BJ (cell line): ENCODE measurements around the gene RGS10. TPM values are rescaled to one million over a fixed set of nuclear protein-coding genes. Genes with fewer than 3 reads are reported as not detected.

ENCODE experiments used
- CTCF ChIA-PET: fragments of 350-600 bp; formaldehyde crosslinking; extraction: SDS; loops from one replicate; lab custom pipeline; 2021; ENCODE audit warnings: antibody characterized with exemption, inconsistent platforms; lab: Yijun Ruan, JAX
- POLR2A ChIA-PET: fragments of 300-600 bp; sonication (Branson Sonifier 250); formaldehyde crosslinking; extraction: SDS; loops from one replicate; lab custom pipeline; 2021; ENCODE audit warnings: antibody characterized with exemption; lab: Charles Lee
- DNase-seq: peaks from one replicate; pipeline ENCODE4 v3.0.0-alpha.2; 2011; ENCODE audit warnings: low read depth
- H3K27me3 ChIP-seq: 2 replicates; pipeline ENCODE4 v1.6.0; 2011; ENCODE audit warnings: low read length; ENCODE audit not compliant: control insufficient read depth, insufficient read depth
- H3K36me3 ChIP-seq: 2 replicates; pipeline ENCODE4 v1.5.1; 2011; ENCODE audit warnings: low read length; ENCODE audit not compliant: control insufficient read depth, insufficient read depth
- H3K4me3 ChIP-seq: 2 replicates; pipeline ENCODE4 v1.5.1; 2011; ENCODE audit warnings: low read depth, mild to moderate bottlenecking, control low read depth, low read length
- polyA plus RNA-seq: library from polyadenylated mRNA; depleted of rRNA; stranded (reverse); fragments of >200 nt; gene quantifications from 2 replicates; pipeline ENCODE4 v1.2.3, GENCODE V29; 2011
- TF ChIP-seq, protein P1 (sequence below): IDR thresholded peaks from 2 replicates; pipeline ENCODE4 v1.5.1; 2011; ENCODE audit warnings: low read depth, mild to moderate bottlenecking, control low read depth, inconsistent platforms, low read length, moderate library complexity; ENCODE audit not compliant: insufficient read depth

RGS10 gene
- polyA plus RNA-seq, 1 experiment, result 34.5 TPM

DNA sequence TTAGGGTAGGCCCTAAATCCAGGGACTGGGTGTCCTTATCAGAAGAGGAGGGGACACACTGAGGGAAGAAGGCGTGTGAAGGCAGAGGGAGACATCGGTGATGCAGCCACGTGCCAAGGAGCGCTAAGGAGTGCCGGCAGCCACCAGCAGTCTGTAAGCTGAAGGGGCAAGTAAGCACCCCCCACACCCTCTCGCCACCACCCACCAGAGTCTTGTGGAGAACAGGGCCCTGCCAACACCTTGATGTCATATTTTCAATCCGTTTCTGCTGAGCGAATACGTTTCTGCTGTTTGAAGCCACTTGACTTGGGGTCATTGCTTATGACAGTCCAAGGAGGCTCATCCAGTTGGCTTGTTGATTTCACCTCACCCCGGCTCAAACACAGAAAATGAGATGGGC, 37.9 kb downstream of the RGS10 start:
- ChIA-PET CTCF (no interaction called here), POLR2A (no interaction called here)
- TF ChIP-seq, protein P1, sequence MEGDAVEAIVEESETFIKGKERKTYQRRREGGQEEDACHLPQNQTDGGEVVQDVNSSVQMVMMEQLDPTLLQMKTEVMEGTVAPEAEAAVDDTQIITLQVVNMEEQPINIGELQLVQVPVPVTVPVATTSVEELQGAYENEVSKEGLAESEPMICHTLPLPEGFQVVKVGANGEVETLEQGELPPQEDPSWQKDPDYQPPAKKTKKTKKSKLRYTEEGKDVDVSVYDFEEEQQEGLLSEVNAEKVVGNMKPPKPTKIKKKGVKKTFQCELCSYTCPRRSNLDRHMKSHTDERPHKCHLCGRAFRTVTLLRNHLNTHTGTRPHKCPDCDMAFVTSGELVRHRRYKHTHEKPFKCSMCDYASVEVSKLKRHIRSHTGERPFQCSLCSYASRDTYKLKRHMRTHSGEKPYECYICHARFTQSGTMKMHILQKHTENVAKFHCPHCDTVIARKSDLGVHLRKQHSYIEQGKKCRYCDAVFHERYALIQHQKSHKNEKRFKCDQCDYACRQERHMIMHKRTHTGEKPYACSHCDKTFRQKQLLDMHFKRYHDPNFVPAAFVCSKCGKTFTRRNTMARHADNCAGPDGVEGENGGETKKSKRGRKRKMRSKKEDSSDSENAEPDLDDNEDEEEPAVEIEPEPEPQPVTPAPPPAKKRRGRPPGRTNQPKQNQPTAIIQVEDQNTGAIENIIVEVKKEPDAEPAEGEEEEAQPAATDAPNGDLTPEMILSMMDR, result no peak
- DNase-seq, result no peak
- no peaks in the 10 kb centered on the region for H3K27me3 ChIP-seq
- H3K36me3 ChIP-seq, result peaks cover 6% of the 10 kb centered on the region
- no peak overlapping the region for H3K4me3 ChIP-seq

DNA sequence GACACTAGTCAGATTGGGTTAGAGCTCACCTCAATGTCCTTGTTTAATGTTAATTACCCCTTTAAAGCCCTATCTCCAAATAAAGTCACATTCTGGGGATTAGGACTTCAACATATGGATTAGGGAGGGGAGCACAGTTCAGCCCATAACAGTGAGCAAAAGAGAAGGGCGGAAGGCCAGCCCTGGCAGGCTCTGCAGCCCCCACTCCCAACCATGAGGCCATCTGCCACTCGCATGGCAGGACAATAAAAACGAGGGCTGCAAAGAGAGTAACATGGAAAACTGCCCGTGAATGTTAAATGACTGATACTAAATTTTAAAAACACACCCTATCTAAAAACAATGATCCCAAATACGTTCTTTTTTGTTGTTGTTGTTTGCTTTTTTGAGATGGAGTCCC, 38.7 kb downstream of the RGS10 start:
- H3K27me3 ChIP-seq, result no peaks in the 10 kb centered on the region
- TF ChIP-seq, protein P1, result no peak
- CTCF ChIA-PET, result no interaction called here
- H3K4me3 ChIP-seq, result no peak overlapping the region
- H3K36me3 ChIP-seq, result peaks cover 6% of the 10 kb centered on the region
- POLR2A ChIA-PET, result no interaction called here
- no peak for DNase-seq

DNA sequence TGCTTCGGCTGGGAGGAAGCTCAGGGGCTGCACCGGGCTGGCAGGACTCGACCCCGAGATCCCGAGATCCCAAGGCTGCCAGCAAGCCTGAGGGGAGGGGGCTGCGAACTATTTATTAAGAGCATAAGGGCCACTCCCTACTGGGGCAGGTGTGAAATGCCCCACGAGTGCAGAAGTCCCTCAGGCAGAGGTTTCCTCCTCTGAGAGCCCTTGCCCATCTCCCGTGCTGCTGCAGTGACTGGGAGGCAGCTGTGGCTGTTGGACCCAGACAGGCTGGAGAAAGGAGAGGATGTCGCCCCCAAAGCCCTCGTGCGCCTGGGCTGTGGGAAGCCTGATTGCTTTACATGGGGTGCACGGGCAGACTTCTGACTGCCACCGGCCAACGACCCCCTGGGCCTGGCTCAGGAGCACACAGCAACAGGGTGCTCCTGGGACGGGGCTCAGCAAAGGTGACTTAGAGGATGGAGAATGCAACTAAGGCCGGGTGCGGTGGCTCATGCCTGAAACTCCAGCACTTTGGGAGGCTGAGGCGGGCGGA, 39.8 kb downstream of the RGS10 start:
- ChIA-PET POLR2A (no interaction called here), CTCF (no interaction called here)
- Histone ChIP-seq H3K36me3 (peaks cover 8% of the 10 kb centered on the region), H3K4me3 (no peak overlapping the region), H3K27me3 (no peaks in the 10 kb centered on the region)
- no peak for DNase-seq
- TF ChIP-seq, protein P1, result no peak

DNA sequence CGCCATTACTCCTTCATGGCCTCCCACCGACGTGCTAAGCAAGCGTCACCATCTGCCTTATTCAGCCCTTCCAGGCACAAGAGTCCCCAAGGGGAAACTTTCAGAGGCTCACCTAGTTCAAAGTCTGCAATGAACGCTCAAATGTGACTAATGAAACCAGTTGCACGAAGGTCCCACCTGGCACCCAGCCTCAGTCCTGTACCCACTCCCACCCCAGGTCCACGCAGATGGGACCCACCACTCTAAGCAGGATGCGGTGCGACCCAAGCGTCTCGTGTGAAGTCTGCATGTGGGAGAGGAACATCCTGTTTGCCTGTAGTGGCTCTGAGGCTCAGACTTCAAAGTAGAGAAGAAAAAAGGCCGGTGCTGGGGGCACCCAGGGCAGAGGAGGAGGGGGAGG, 40.3 kb downstream of the RGS10 start:
- no peak for DNase-seq
- TF ChIP-seq, protein P1, result no peak
- Histone ChIP-seq H3K36me3 (peaks cover 8% of the 10 kb centered on the region), H3K27me3 (no peaks in the 10 kb centered on the region), H3K4me3 (no peak overlapping the region)
- POLR2A ChIA-PET, result no interaction called here
- CTCF ChIA-PET, result no interaction called here

DNA sequence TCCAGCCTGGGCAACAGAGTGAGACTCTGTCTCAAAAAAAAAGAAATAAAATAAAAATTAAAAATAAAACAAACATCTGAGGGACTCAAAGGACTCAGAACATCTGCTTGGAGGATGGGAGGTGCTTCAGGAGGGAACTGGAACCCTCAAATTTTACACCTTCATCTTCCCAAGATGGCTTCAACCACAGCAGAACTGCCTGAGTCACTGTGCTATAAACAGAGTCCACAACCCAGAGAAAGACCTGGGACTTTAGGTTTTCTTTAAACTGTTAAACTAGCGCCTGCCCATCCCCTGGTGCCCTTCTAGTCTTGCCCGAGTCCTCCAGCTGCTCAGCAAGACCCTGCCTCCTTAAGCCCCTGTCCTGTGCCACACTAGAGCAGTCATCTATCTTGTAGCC, 40.8 kb downstream of the RGS10 start:
- POLR2A ChIA-PET, result no interaction called here
- H3K27me3 ChIP-seq, result no peaks in the 10 kb centered on the region
- TF ChIP-seq, protein P1, result no peak
- peaks cover 7% of the 10 kb centered on the region for H3K36me3 ChIP-seq
- no peak overlapping the region for H3K4me3 ChIP-seq
- CTCF ChIA-PET, result interaction anchor here (2.7 kb wide), 1 partner anchor 12 kb away, joined by 22 read pairs; no protein-coding TSS in a partner anchor
- DNase-seq, result no peak
